ENCODE measurements around the gene ERMAP.
A peak's percentile ranks its signal among the peaks of the same experiment; 100 is the strongest.
"Not testable (repeated sequence)": the region's sequence is repeated elsewhere in the genome, so short reads cannot be mapped to it uniquely, and the experiment has no call there.

Gene ERMAP

DNA sequence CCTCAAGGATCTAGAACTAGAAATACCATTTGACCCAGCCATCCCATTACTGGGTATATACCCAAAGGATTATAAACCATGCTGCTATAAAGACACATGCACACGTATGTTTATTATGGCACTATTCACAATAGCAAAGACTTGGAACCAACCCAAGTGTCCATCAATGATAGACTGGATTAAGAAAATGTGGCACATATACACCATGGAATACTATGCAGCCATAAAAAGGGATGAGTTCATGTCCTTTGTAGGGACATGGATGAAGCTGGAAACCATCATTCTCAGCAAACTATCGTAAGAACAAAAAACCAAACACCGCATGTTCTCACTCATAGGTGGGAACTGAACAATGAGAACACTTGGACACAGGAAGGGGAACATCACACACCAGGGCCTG lies 2.1 kb upstream of the ERMAP start:
- DNase-seq, result not testable (repeated sequence)

DNA sequence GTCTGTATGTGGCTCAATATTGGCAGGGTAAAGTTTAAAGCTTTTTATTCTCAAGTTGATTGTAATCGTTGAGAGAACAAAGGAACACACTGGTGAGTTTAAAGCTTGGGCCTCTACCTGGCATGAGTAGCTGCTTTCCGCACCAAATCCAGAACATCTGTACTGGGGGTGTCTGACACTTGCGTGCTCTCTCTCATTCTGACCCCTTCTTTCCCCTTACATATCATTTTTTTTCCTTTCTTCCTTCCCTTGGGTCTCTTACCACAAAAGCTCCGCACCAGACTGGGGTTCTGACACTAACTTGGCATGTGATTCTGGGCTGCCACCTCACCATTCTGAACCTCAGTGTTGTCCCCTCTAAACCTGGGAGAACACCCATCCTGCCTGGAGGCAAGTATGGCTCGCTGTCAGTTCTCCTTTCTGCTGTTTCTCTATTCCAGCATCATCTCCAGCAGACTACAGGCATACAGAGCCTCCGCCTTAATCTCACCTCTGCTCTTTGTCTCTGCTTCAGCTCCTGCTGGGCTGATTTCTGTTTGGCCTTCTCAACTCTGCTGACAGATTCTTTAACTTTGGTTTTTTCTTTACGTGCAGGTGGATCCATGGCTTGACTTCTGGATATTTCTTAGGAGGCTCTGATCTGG lies 859 bp upstream of the ERMAP start:
- DNase-seq, result no peak

DNA sequence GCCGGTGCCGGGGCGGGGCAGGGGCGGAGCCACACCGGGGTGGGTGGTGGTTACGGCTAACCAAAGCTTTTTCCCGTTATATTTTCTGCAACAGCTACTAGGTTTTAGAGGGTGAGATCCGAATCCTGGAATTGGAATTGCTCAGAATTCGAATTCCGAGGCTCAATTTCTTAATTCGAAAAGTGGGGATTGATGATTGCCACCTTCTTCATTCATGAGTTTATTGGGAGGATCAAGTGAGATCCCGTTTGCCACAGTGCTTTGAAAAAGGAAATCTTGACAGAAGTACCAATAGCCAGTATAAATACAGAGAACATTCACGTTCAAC lies 482 bp downstream of the ERMAP start:
- DNase-seq, result no peak

DNA sequence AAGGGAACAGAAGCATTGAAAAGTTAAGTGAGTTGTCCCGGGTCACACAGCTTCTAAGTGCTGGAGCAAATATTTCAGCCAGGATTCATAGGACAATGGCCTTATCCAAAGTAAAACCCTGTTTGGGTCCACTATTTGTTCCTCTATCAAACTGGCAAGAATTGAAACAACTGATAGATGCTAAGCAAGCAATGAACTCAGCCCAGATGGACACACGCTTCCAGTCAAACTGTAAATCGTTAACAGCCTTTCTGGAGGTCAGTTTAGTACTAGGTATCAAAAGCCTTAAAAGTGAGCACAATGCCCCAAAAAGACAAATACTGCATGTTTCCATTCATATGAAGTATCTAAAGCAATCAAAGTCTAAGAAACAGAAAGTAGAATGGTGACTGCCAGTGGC lies 1.1 kb downstream of the ERMAP start:
- DNase-seq, result no peak

DNA sequence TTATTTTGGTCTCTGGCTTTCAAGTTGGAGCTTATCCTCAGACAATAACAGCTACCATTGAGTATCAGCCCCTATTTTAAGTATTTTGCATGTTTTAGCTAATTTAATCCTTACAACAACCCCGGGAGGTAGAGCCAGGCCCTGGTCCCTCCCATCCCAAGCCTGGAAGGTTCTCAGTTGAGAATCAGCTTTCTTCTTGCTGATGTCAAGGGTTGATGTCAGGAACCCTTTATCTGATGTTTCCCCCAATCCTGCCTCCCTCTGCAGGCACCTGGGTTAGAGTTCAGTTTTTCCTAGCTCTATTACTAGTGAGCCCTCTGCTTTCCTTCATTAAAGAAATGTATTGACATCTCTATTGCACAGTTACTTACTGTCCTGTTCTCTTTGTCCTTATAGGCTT lies 3.9 kb downstream of the ERMAP start:
- no peak for DNase-seq

DNA sequence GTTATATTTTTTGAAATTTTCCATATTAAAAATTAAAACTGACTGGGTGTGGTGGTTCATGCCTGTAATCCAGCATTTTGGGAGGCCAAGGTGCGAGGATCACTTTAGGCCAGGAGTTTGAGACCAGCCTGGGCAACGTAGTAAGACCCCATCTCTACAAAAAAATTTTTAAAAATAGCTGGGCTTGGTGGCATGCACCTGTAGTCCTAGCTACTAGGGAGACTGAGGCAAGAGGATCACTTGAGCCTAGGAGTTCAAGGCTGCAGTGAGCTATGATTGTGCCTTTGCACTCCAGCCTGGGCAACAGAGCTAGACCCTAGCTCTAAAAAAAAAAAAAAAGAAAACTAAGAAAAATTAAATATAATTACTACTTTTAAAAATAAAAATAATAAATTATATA lies 4.8 kb downstream of the ERMAP start:
- DNase-seq, result no peak

DNA sequence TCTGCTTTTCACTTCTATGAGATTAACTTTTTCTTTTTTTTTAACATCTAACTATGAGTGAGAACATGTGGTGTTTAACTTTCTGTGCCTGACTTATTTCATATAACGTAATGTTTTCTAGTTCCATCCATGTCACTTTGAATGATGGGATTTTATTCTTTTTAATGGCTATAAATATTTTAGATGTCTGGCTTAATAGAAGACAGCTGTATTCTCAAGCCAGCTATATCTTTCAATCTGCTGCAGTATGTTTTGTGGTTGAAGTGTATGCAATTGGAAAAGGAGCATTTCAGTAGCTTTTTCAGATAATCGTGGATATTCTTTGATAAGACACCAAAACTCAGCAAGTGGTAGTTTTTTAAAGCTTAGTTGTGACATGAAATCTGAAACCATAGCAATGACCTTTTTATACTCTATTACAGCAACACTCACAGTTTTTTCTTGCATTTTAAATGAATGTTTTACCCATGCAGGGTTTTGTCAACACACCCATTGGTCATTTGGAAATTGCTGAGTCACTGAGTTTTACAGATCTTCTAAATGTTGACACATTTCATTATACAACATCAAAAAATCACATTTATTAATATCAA lies 6.0 kb downstream of the ERMAP start:
- DNase-seq, result peak; percentile 31

DNA sequence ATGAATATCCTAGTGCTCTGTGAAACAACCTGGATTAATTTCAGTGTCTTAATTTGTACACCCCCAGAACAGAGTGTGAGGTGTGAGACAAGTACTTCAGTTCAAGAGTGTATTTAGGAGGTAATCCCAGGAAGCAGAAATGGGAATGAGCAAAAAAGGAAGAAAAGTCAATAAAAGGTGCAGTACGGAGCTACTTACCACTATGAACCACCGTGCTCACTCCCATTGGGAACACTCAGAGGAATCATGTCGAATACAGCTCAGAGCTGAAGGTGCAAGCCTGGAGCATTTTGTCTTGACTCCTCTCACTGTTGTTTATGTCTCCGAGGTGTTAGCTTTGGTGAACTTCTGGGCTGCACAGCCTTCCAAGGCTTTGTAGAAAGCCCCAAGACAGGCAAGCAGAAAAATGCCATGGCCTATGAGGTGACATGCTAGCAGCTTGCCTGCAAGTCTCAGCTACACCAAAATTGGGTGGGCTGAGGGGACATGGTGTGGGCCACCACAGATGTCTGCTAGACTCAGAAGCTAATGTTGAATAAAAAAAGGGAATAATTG lies 7.6 kb downstream of the ERMAP start:
- DNase-seq, result peak; percentile 49

DNA sequence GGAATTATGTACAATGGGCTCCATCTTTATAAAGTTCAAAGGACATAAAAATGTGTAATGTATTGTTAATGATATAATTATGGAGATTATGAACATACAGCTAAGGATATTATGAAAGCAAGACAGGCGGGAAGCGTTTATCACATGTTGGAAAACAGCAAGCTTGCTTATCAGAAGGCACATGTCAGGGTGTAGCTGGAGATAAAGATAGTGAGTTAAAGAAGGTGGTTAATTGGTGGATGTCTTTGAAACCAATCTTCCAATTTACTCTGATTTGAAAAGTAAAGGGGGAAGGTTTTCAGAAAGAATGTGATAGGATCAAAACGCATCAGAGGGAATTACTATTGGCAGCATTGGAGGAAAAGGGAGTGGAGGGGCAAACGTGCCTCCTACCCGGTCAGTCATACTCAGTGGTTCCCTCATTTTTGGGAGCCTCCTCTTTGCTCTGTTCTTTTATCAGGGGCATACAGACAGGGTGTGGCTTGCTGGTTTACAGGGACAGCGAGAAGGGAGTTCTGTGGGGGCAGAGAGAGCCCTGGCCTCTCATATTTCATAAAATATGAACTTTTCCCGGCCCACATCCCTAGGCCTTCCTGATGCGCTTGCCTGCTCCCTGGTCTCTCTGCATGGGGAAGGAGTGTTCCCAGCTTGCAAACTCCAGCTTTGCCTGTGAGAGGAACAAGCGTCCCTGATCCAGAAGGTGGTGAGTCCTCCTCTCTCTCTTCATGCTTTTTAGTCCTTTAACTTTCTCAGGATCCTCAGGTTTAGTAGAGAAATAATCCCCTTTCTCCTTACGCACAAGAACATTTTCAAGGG lies 8.3 kb downstream of the ERMAP start:
- no peak for DNase-seq

DNA sequence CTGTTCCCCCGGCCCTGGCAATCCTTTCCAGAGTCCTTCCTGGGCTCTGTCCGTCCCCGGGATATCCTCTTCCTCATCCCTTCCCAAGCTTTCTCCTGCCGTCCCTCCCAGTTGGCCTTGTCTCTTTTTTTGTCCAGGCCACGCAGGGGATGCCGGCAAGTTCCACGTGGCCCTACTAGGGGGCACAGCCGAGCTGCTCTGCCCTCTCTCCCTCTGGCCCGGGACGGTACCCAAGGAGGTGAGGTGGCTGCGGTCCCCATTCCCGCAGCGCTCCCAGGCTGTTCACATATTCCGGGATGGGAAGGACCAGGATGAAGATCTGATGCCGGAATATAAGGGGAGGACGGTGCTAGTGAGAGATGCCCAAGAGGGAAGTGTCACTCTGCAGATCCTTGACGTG lies 13.7 kb downstream of the ERMAP start:
- DNase-seq, result no peak

DNA sequence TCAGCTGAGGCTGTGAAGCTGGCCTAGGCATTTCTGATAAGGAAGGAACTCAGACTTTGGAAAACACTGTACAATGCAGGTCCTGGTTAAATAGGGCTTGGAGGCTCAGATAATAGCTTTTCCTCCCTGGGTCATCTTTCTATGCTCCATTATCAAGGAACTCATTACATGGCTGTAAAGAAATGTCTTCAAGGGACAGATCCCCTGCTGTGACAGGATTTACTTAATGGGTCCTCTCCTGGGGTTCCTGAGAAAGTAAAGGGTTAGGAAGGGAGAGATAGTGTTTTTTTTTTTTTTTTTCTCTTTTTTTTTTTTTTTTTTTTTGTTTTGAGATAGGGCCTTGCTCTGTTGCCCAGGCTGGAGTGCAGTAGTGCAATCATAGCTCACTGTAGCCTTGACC lies 14.4 kb downstream of the ERMAP start:
- no peak for DNase-seq

DNA sequence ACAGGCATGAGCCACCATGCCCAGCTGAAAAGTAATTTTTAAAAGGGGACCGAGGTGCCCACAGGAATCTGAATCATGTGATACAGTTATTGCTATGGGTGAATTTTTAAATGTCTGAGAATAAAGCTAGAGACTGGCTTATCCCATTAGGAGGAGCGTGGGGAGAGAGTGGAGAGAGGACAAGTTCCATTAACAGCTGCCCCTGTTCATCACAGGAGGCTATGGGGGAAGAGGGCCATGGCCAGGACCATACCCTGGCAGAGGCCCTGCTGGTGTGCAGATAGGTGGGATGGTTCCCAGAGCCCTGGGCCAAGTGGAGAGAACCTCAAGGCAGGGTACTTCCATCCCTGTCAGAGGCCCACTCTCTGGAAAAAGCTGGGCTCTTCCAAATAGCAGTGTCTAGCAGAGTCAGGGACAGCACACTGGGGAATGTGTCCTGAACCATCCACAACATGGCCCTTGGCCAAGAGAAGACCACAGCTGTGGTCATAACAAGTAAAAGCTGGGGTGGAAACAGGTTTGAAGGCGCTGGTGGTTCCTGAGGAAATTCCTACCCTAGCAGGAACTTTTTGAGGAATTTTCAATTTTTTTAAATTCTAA lies 15.8 kb downstream of the ERMAP start:
- no peak for DNase-seq

DNA sequence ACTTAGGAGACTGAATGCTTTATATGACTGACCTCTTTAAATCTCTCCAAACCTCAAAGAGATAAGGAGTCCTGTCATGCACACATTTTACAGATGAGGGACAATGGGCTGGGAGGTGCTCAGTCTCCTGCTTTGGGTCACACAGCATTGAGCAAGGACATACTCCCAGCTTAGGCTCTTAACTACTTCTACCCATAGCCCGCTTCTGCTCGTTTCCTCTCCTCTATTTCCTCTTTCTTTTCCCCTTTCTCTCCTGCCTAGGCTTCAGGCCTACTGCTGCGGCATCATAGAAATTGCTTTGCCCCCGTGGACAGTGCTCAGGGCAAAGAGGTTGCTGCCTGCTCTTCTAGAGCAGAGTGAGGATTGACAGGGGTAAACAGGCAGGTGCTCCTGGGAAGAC lies 17.1 kb downstream of the ERMAP start:
- no peak for DNase-seq

DNA sequence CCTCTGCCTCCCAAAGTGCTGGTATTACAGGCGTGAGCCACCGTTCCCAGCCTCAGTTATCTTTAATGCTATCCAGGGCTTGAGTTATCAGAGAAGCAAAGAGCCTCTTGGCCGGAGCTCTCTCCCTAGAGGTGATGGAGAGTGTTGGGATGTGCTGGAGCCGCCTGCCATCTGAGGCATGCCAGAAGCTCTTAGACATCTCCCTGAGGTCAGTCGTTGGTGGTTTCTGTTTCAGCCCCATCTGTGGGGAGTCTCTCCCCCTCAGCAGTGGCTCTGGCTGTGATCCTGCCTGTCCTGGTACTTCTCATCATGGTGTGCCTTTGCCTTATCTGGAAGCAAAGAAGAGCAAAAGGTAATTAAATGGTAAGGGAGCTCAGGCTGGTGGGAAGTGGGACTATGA lies 17.9 kb downstream of the ERMAP start:
- DNase-seq, result no peak

DNA sequence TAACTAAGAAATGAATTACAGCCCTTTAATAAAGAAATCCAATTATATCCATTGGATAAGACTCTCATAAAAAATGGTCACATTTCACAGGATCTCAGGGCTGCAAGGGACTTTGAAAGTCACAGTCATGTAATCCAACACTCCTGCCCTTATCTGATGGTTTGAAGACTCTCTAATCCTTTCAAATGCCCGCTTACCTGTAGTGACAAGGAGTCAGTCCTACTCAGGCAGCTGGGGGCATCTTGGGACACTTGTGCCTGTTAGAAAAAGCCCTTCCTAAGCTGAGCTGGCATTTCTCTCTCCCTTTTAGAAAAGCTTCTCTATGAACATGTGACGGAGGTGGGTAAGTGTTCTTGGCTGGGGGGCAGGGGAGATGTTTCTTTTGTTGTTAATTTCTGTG lies 18.5 kb downstream of the ERMAP start:
- DNase-seq, result no peak

DNA sequence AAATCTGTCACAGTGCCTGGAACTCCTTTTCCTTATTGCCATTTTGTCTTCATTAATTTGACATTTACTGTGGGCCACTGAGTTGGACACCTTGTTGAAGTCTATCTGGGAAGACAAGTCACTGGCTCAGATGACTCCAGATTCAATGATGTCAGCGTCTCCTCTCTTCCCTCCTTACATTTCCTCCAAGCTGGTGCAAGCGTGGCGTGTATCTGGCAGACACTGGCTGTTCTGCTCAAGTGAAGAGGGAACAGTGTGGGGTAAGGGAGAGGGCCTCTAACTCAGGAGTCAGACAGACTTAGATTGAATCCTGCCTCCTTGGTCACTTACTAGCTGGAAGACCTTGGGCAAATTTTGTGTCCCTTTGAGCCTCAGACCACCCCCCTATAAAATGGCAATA lies 20.8 kb downstream of the ERMAP start:
- DNase-seq, result no peak

DNA sequence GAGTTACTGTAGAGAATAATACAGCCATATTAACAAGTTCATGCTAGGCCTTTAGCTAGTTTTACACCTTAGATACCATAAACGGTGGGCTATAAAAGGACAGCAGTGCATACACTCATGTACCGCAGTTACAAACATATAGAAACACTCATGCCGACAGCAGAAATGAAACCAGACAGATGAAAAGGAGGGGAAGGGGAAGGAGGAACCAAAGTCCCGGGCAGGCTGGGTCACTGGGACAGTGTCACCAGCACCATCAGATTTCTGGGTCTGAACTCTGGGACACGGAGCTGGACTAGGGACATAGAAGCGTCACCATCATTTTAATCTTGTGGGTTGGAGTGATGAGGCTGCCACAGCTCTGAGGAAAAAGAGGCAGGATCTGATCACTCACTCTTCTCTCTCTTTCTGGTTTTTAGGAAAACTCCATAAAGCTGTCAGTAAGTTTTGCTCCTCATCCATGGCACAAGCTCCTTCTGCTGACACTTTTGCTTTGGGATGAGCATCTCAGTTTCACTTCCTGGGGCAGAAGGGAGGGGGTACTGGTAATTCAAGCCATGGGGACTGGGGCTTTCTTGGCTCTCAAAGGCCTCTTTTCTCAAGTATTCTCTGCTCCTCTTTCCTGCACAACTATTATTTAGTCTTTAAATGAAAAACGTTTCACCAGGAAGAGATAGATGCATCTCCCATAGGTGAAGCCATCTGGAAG lies 21.7 kb downstream of the ERMAP start:
- no peak for DNase-seq

DNA sequence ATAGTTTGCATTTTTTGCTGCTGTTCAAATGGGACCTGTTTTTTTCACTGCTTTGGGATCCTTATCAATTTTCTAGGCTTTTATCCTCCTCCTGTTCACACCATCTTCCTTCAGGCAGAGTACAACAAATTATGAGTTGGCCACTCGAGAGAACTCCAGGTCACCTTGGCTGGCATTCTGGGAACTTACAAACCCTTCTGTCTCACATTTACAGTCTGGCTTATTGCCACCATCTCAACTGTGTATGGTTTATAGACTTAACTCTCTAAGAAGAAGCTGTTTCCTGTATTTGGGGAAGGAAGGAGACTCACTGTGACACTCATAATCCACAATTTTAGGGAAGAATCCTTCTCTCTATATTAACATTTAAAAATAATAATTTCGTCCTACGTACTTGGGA lies 24.1 kb downstream of the ERMAP start:
- no peak for DNase-seq

DNA sequence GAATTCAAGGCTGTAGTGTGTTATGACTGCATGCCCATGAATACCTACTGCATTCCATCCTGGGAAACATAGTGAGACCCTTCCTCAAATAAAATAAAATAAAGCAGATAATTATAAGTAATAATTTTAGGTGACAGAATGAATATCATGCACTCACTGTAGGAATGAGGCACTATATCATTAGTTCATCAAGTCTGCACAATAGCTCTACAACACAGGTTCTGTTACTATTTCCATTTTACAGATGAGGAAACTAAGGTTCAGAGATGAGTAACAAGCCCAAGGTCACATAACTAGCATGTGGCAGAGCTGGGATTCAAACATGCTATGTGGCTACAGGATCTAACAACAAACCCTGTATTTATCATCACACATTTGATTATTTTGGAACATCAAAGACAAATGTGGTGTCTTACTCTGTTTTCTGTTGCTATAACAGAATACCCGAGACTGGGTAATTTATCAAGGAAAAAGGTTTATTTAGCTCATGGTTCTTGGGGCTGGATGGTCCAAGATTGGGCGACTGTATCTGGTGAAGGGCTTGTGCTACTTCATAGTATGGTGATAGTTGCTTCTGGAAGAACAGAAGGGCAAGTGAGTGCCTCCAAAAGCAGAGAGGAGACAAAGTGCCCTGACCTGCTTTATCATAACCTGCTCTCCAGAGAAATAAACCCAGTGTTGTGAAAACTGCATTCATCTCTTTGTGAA lies 24.7 kb downstream of the ERMAP start:
- DNase-seq, result no peak

DNA sequence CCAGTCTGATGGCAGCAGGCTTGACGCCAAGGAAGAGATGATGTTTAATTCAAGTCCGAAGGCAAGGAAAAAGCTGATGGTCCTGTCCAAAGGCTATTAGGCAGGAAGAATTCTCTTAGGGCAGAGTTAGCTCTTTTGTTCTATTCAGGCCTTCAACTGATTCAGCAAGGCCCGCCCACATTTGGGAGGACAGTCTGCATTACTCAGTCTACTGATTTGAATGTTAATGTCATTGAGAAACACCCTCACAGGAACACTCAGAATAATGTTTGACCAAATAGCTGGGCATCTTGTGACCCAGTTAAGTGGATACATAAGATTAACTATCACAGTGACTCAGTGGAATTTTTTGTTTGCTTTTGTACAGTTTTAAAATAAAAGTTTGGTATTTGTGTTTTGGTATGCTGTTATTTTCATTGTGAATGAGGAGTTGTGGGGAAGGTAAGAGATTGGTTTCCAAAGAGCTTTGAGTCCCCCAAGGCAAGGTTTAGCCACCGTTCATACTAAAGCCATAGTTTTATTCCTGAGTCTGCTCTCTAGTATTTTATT lies 27.7 kb downstream of the ERMAP start:
- DNase-seq, result no peak

DNA sequence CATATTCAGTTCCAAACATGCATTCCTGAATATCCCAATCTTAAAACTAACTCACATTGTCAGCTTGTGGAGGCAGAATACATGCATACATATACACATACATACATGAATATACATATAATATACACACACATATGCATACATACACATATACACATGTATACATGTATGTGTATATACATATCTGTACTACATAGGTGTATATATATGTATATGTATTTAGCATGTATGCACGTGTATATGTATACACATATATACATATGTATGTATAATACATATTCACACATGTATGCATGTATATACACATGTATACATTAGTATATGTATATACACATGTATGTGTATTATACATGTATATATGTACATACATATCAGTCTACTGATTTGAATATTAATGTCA lies 28.3 kb downstream of the ERMAP start:
- DNase-seq, result no peak

DNA sequence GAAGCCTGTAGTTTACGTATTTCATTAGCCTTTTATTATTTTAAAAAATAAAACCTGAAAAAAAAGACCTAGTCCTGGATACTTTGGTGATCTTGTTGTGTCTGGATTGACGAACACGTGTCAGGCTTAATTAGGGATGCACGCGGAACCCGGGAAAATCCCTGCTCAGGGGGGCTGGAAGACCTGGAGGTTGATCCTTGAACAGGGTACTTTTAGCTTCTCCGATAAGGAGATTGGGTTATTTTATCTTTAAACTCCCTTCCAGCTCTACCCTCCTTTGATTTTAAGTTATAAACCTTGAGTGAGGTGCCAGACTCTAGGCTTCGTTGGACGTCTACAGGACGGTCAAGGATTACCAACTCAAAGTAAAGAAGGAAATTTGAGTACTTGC lies 28.9 kb downstream of the ERMAP start:
- no peak for DNase-seq
